ENCODE results near the gene OR13D1.
"Not testable (repeated sequence)": the region's sequence is repeated elsewhere in the genome, so short reads cannot be mapped to it uniquely, and the experiment has no call there.

OR13D1 gene, protein sequence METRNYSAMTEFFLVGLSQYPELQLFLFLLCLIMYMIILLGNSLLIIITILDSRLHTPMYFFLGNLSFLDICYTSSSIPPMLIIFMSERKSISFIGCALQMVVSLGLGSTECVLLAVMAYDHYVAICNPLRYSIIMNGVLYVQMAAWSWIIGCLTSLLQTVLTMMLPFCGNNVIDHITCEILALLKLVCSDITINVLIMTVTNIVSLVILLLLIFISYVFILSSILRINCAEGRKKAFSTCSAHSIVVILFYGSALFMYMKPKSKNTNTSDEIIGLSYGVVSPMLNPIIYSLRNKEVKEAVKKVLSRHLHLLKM

GRCh38 chr9:104694218-104694617 lies at the start of gene OR13D1:
OR13D1 (plus strand) TSS chr9:104694518; CDS start chr9:104694518, 0 bp downstream.
- DNase-seq (ENCODE audit: low read depth), result no peak

DNA sequence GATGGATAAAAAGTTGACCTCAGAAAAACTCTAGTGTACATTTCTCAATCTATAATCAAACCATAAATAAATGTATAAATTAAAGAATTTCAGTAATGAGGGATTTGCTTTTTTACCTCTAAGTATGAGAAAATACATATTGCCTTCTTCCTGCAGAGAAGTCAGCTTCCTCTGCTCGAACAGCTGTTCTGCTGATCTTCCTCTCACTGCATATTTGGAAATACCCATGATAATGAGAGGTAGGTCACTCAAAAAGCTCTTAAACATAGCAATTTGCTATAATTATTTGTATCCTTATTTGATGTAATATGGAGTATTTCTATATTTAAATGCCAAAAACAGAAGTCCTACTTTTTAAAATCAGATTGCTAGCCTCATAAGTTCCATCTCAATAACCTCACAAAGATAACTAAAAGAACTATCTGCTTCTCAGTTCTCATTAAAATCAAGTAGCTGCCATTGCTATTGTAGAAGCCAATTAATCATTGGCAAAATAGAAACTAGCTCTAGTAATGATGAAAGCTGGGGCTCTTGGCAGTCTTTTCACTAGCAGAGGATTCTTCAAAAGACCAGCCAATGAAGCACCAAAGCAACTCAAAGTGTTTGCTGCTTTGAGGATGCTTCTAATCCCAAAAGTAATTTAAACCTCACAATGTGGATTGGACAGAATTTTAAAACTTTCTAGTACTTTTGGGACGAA lies 35.7 kb upstream of the OR13D1 start:
- DNase-seq (ENCODE audit: low read depth), result no peak

- no peak for DNase-seq (ENCODE audit: low read depth)
Observed at GRCh38 chr9:104675611-104676010, 18.7 kb upstream of the OR13D1 start.

DNA sequence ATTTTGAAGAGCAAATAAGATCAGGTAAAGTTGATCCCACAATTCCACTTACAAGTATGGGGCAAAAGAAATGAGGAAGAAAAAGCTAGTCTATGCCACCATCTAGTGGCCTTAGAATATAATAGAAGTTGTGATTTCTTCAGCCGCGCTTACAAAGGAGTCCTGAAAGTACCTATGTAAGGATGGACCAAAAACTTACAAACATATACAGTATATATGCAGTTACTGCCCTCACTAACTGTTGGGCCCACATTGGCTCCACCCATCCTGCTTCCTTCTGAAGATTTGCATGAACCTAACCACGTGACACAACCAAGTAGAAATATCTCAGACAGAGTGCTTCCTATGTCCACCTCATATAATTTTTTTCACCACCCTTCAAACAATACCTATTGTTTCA lies 11.7 kb upstream of the OR13D1 start:
- no peak for DNase-seq (ENCODE audit: low read depth)

DNA sequence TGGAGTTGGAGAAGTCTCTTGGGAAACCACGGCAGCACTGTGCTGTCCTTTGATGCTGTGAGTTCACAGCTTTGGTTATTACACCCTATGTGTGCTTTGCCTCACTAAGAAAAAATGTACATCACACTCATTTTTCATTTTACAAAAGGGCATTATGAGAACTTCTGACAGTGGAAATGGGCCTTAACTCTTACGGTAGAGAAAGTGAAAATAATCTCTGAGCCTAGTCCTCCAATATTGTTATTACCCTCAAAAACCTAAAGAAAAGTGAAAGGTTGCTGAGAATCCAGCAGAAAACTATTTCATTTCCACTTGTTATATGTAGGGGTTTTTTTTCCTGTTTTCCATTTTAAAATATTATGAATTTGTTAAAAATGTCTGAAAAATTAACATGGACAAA lies 8.2 kb upstream of the OR13D1 start:
- DNase-seq (ENCODE audit: low read depth), result no peak

- DNase-seq (ENCODE audit: low read depth), result no peak
Observed at GRCh38 chr9:104700306-104700705, 6.0 kb downstream of the OR13D1 start.

DNA sequence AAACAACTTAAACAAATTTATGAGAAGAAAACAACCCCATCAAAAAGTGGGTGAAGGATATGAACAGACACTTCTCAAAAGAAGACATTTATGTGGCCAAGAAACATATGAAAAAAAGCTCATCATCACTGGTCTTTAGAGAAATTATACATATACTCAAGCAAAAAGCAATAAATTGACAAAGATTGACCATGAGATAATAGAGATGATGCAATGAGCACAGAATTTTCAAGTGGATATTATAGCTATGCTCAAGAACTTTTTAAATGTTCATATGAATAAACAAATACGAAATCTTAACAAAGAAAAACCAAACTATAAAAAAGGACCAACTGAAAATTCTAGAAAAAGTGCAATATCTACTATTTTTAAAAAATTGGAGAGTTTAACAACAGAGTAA lies 14.4 kb downstream of the OR13D1 start:
- DNase-seq (ENCODE audit: low read depth), result not testable (repeated sequence)

DNA sequence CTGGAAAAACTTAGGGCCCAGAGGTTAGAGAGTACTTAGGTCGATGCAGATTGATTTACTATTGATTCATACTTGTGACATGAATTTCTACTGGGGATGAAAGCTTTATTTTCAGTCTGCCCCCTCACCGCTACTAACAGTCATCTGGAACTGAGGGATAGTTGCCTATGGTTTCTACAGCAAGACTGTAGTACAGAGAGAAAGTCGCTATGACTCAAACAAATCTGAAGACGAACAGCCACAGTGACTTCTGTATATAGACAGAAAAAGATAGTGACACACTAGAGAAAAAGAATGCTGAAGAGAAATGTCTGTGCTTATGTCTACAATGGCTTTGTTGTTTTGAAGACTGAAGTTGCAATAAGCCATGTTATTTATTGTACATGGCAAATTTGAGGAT lies 17.3 kb downstream of the OR13D1 start:
- DNase-seq (ENCODE audit: low read depth), result no peak

GRCh38 chr9:104725014-104725413 lies 30.7 kb downstream of the OR13D1 start:
- DNase-seq (ENCODE audit: low read depth), result no peak

- DNase-seq (ENCODE audit: low read depth), result no peak
Observed at GRCh38 chr9:104738452-104738851, 44.1 kb downstream of the OR13D1 start.

DNA sequence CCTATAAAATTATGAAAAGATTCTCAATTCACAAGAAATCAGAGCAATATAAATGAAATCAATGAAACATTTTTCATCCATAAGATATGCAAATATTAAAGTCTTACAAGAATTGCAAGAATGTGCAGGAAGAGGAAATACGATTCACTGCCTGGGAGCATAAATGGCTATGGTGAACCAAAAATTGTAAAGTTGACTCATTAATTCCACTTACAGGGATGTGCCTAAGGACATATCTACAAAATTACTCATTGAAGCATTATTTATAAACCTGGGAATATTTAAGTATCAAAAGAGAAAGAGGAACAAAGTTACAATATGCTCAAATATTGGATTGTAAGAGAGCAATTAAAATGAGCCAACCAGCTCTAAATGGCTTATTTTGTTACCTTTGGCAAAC lies 46.3 kb downstream of the OR13D1 start:
- no peak for DNase-seq (ENCODE audit: low read depth)

- DNase-seq (ENCODE audit: low read depth), result no peak
Observed at GRCh38 chr9:104743376-104743985, 49.2 kb downstream of the OR13D1 start.
